HepG2 (cell line): Measurements from ENCODE around the gene DARS2. TPM values are rescaled to one million over a fixed set of nuclear protein-coding genes. Genes with fewer than 3 reads are reported as not detected.

Experiments used
- ATAC-seq: fragments of 200-7000 bp; cut with Tn5 transposase; 3 replicates; pipeline ENCODE4 v1.9.1; 2020; ENCODE audit warnings: mild to moderate bottlenecking, moderate library complexity
- BruUV-seq: library from RNA; stranded (reverse); fragments of 400-500 nt; replicated peaks from 2 replicates; lab custom pipeline; 2021; lab: Mats Ljungman, UMichigan
- CTCF ChIA-PET: fragments of 300-600 bp; formaldehyde crosslinking; extraction: SDS; loops from one replicate; lab custom pipeline; 2021; ENCODE audit warnings: low total read pairs, inconsistent platforms, low intra/inter-chr PET ratio; lab: Yijun Ruan, JAX
- POLR2A ChIA-PET: fragments of 350-600 bp; sonication (Branson Sonifier 250); formaldehyde crosslinking; loops from one replicate; lab custom pipeline; 2020; ENCODE audit warnings: antibody characterized with exemption, inconsistent platforms; lab: Yijun Ruan, JAX
- DNase-seq: peaks from one replicate; pipeline ENCODE4 v3.0.0-alpha.2; 2015; ENCODE audit warnings: low spot score
- FAIRE-seq: peaks from 3 replicates; lab custom pipeline; 2011; peaks lifted over from hg19 to GRCh38; lab: Jason Lieb, UNC
- H2AFZ ChIP-seq: one replicate; pipeline ENCODE4 v1.6.1; 2011; ENCODE audit warnings: low read length, inconsistent platforms
- H3K27ac ChIP-seq: fragments of 300-600 bp; 3 replicates; pipeline ENCODE4 v1.8.0; 2011; ENCODE audit warnings: mixed run types, mild to moderate bottlenecking, mixed read lengths, low read length, inconsistent platforms; ENCODE audit not compliant: insufficient read depth; ENCODE audit errors: extremely low read length
- H3K27me3 ChIP-seq, 2 experiments: fragments of 200-600 bp in 1 of 2; 2 replicates in 1 of 2; 3 replicates in 1 of 2; pipeline versions ENCODE4 v1.6.0 to v1.8.0; 2011; ENCODE audit warnings: low read length in 2 of 2, mild to moderate bottlenecking in 2 of 2, moderate library complexity in 2 of 2, inconsistent platforms in 1 of 2; ENCODE audit not compliant: insufficient read depth in 2 of 2, control insufficient read depth in 1 of 2
- H3K36me3 ChIP-seq, 2 experiments: fragments of 200-600 bp in 1 of 2; replicated peaks in 1 of 2; 2 replicates in 1 of 2; 3 replicates in 1 of 2; pipeline versions ENCODE4 v1.5.1 to v1.8.0; 2011; ENCODE audit warnings: low read length in 2 of 2, inconsistent platforms in 1 of 2; ENCODE audit not compliant: insufficient read depth in 2 of 2, control insufficient read depth in 1 of 2
- H3K4me1 ChIP-seq: 2 replicates; pipeline ENCODE4 v1.5.1; 2012; ENCODE audit warnings: low read length, inconsistent platforms; ENCODE audit not compliant: insufficient read depth
- H3K4me2 ChIP-seq: 2 replicates; pipeline ENCODE4 v1.6.0; 2011; ENCODE audit warnings: low read depth, low read length, inconsistent platforms
- H3K4me3 ChIP-seq, 3 experiments: fragments of 200-600 bp in 1 of 3; sonication (generic), shearing (Covaris generic) in 1 of 3; replicated peaks in 1 of 3; 2 replicates each; pipeline ENCODE4 v1.5.1; 2011 to 2016; ENCODE audit warnings: low read length in 3 of 3, inconsistent platforms in 2 of 3, low read depth in 2 of 3, mild to moderate bottlenecking in 2 of 3, control low read depth in 1 of 3, mixed read lengths in 1 of 3; ENCODE audit not compliant: insufficient read depth in 1 of 3
- H3K79me2 ChIP-seq: one replicate; pipeline ENCODE4 v1.6.1; 2011; ENCODE audit warnings: low read length, inconsistent platforms; ENCODE audit not compliant: insufficient read depth
- H3K9ac ChIP-seq: 2 replicates; pipeline ENCODE4 v1.6.0; 2011; ENCODE audit warnings: mild to moderate bottlenecking, low read depth, low read length, inconsistent platforms; ENCODE audit not compliant: insufficient read depth
- H3K9me3 ChIP-seq: 2 replicates; pipeline ENCODE4 v1.5.1; 2012; ENCODE audit warnings: mild to moderate bottlenecking, low read length
- H4K20me1 ChIP-seq: 2 replicates; pipeline ENCODE4 v1.6.0; 2011; ENCODE audit warnings: inconsistent platforms, mild to moderate bottlenecking, low read length, moderate library complexity; ENCODE audit not compliant: insufficient read depth
- ATF7 ChIP-seq, 2 experiments: fragments of 450-650 bp in 1 of 2; sonication (generic) in 1 of 2; formaldehyde crosslinking in 1 of 2; IDR thresholded peaks; 2 replicates each; pipeline versions ENCODE4 v1.4.0 to v1.6.1; 2016 to 2020; ENCODE audit warnings: antibody characterized with exemption in 1 of 2, mild to moderate bottlenecking in 1 of 2, missing genetic modification reagents in 1 of 2
- HMGA1 ChIP-seq: sonication (generic); formaldehyde crosslinking; conservative IDR thresholded peaks from 2 replicates; pipeline ENCODE4 v1.4.0; 2020; ENCODE audit warnings: missing genetic modification reagents
- LCORL ChIP-seq, 2 experiments: fragments of 450-650 bp in 1 of 2; sonication (generic) in 1 of 2; formaldehyde crosslinking in 1 of 2; IDR thresholded peaks; 2 replicates each; pipeline versions ENCODE4 v1.5.0 to v1.6.1; 2017 to 2020; ENCODE audit warnings: antibody characterized with exemption in 1 of 2, missing genetic modification reagents in 1 of 2
- MAF1 ChIP-seq: sonication (generic); formaldehyde crosslinking; IDR thresholded peaks from 2 replicates; pipeline ENCODE4 v1.5.0; 2020; ENCODE audit warnings: missing genetic modification reagents, borderline replicate concordance
- MAFF ChIP-seq: IDR thresholded peaks from 2 replicates; pipeline ENCODE4 v1.6.1; 2011; ENCODE audit warnings: low read depth, low read length, improper control_type of control experiment
- RFX3 ChIP-seq: IDR thresholded peaks from 2 replicates; pipeline ENCODE4 v1.6.1; 2016; ENCODE audit warnings: missing biosample characterization, missing genetic modification reagents
- SALL1 ChIP-seq: sonication (generic); formaldehyde crosslinking; IDR thresholded peaks from 2 replicates; pipeline ENCODE4 v1.8.0; 2022; ENCODE audit warnings: mild to moderate bottlenecking, missing genetic modification reagents
- SNAPC2 ChIP-seq: sonication (generic); formaldehyde crosslinking; IDR thresholded peaks from 2 replicates; pipeline ENCODE4 v1.8.1; 2022; ENCODE audit warnings: mild to moderate bottlenecking, missing genetic modification reagents
- TMF1 ChIP-seq: sonication (generic); formaldehyde crosslinking; IDR thresholded peaks from 2 replicates; pipeline ENCODE4 v1.8.1; 2022; ENCODE audit warnings: low read depth, missing genetic modification reagents
- U2AF2 ChIP-seq: fragments of 200-400 bp; formaldehyde crosslinking; IDR thresholded peaks from 2 replicates; pipeline ENCODE4 v1.6.1; 2017; ENCODE audit warnings: low read depth, mild to moderate bottlenecking, low read length
- ZFAT ChIP-seq: sonication (generic); formaldehyde crosslinking; conservative IDR thresholded peaks from 2 replicates; pipeline ENCODE4 v1.8.1; 2023; ENCODE audit warnings: missing genetic modification reagents, inconsistent platforms
- ZNF143 ChIP-seq: sonication (generic); formaldehyde crosslinking; IDR thresholded peaks from 2 replicates; pipeline ENCODE4 v1.4.0; 2020; ENCODE audit warnings: missing genetic modification reagents
- ZNF354B ChIP-seq: sonication (generic); formaldehyde crosslinking; IDR thresholded peaks from 2 replicates; pipeline ENCODE4 v1.8.0; 2022; ENCODE audit warnings: mild to moderate bottlenecking, missing genetic modification reagents
- ZNF652 ChIP-seq: IDR thresholded peaks from 2 replicates; pipeline ENCODE4 v1.6.1; 2016; ENCODE audit warnings: low read depth, borderline replicate concordance
- ZNF704 ChIP-seq: sonication (generic); formaldehyde crosslinking; IDR thresholded peaks from 2 replicates; pipeline ENCODE4 v1.8.1; 2023; ENCODE audit warnings: mild to moderate bottlenecking, inconsistent platforms, moderate library complexity, missing genetic modification reagents, borderline replicate concordance
- WGBS: methylation state at CpG from one replicate; pipeline ENCODE4 v1.1.6; 2017; ENCODE audit warnings: low lambda C conversion rate; 5-methylcytosine and 5-hydroxymethylcytosine counted together
- in situ Hi-C: cut with HindIII; loops from 2 replicates; pipeline ENCODE4 v1.10.0; 2017; ENCODE audit warnings: low pct_unique_long_range_greater_than_20kb; ENCODE audit not compliant: extremely low pct_ligation_motif_present
- intact Hi-C: fragments of 100-400 bp; cut with micrococcal nuclease; formaldehyde crosslinking; loops from one replicate; pipeline ENCODE4 v1.10.0; 2022; ENCODE audit not compliant: unreplicated experiment
- polyA plus RNA-seq, 8 experiments: library from polyadenylated mRNA; depleted of rRNA in 3 of 8; stranded (reverse) in 7 of 8; unstranded in 1 of 8; fragments of >200 nt; fragmentation: Illumina TruSeq in 4 of 8; extraction: Trizol in 4 of 8; gene quantifications; 2 replicates each; pipeline versions ENCODE4 v1.2.1 to v1.2.3, GENCODE V29; 2011 to 2016; ENCODE audit warnings: low read depth in 4 of 8, missing spikeins in 1 of 8, mixed read lengths in 1 of 8; ENCODE audit not compliant: insufficient read depth in 1 of 8
- total RNA-seq, 5 experiments: library from RNA; depleted of rRNA; stranded (reverse); fragments of >200 nt; fragmentation: Illumina TruSeq; extraction: Trizol; gene quantifications; 2 replicates each; pipeline ENCODE4 v1.2.3, GENCODE V29; 2016; ENCODE audit warnings: low read depth in 1 of 5
- TF ChIP-seq, protein P1 (sequence below): sonication (generic); formaldehyde crosslinking; IDR thresholded peaks from 2 replicates; pipeline ENCODE4 v1.8.0; 2022; ENCODE audit warnings: missing genetic modification reagents, mild to moderate bottlenecking, borderline replicate concordance
- TF ChIP-seq, protein P2 (sequence below): IDR thresholded peaks from 2 replicates; pipeline ENCODE4 v1.6.1; 2016; ENCODE audit warnings: missing compliant biosample characterization, missing genetic modification reagents, borderline replicate concordance

DARS2 gene
- total and polyA plus RNA-seq, 2 of the 13 experiments (the other 11 are each of a cell fraction or from before 2014, with no cell fraction given), result 17.6 to 27.7 TPM

DNA sequence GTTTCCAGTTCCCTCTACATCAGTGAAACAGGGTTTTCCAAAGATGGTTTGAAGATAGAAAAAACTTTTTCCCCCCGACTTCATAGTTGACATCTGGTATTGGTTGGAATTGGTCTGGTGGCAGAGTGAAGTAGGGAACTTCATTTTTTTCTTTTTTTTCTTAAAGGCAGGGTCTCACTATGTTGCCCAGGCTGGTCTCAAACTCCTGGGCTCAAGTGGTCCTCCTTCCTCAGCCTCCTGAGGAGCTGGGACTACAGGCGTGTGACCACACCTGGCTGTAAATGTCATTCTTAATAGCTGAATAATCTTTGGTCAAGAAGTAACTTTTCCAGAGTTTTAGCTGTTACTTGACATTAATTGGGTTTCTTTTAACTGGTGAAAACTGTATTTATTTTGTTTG is 65.4 kb downstream of the DARS2 start (continued):
- TF ChIP-seq LCORL (IDR thresholded peaks at IDR 0.05) (no peak), LCORL (CRISPR knock-in tag; IDR thresholded peaks at IDR 0.05) (no peak), ZNF704 (CRISPR knock-in tag) (no peak), ZNF354B (CRISPR knock-in tag) (no peak)
- TF ChIP-seq, all 625 proteins: peak for 0

DNA sequence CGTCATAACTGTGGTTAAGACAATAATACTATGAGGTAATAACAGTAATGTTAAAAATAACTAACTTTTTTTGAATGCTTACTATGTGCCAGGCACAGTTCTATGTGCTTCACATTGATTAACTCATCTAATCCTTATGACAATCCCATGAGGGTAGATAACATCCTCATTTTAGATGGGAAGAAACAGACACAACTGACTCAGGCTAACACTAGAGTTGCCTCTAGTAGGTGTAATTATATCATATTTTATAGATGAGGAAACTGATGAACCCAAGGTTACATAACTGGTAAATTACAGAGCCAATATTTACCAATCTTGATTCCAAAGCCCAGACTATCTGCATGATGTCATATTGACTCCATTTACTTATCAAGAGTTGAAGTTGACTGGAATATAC is 69.1 kb downstream of the DARS2 start:
- WGBS, result 94% methylated on average over 1 of the region's 1 CpG
- no peak overlapping the region for H2AFZ ChIP-seq
- in situ Hi-C loops, result no loop called here

GRCh38 chr1:173894189-173894588 is 69.7 kb downstream of the DARS2 start:
- DNase-seq, result no peak
- CTCF ChIA-PET, result no interaction called here
- in situ Hi-C loops, result no loop called here
- TF ChIP-seq, protein P1, sequence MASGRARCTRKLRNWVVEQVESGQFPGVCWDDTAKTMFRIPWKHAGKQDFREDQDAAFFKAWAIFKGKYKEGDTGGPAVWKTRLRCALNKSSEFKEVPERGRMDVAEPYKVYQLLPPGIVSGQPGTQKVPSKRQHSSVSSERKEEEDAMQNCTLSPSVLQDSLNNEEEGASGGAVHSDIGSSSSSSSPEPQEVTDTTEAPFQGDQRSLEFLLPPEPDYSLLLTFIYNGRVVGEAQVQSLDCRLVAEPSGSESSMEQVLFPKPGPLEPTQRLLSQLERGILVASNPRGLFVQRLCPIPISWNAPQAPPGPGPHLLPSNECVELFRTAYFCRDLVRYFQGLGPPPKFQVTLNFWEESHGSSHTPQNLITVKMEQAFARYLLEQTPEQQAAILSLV, result no peak
- TF ChIP-seq, protein P2, sequence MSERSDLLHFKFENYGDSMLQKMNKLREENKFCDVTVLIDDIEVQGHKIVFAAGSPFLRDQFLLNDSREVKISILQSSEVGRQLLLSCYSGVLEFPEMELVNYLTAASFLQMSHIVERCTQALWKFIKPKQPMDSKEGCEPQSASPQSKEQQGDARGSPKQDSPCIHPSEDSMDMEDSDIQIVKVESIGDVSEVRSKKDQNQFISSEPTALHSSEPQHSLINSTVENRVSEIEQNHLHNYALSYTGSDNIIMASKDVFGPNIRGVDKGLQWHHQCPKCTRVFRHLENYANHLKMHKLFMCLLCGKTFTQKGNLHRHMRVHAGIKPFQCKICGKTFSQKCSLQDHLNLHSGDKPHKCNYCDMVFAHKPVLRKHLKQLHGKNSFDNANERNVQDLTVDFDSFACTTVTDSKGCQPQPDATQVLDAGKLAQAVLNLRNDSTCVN, result no peak
- no peak for TF ChIP-seq RFX3 (CRISPR knock-in tag)
- no peak for TF ChIP-seq MAFF
- no peak for TF ChIP-seq ZNF652
- TF ChIP-seq TMF1, result no peak
- no peak for TF ChIP-seq ZNF143 (CRISPR knock-in tag)
- no peak for TF ChIP-seq SALL1 (CRISPR knock-in tag)
- no peak for TF ChIP-seq SNAPC2 (CRISPR knock-in tag)
- TF ChIP-seq U2AF2, result no peak
- TF ChIP-seq HMGA1 (CRISPR knock-in tag), result no peak

More for the DNA sequence above, 69.1 kb downstream of the DARS2 start:
- ATAC-seq (no peak), FAIRE-seq (no peak), DNase-seq (no peak)
- Histone ChIP-seq H3K4me2 (no peak overlapping the region), H3K4me1 (no peaks in the 10 kb centered on the region), H4K20me1 (no peaks in the 10 kb centered on the region), H3K9ac (no peak overlapping the region), H3K27me3 (no peaks in the 10 kb centered on the region), H3K27ac (no peak overlapping the region), H3K4me3 (no peak overlapping the region), H3K79me2 (no peaks in the 10 kb centered on the region), H3K9me3 (no peaks in the 10 kb centered on the region), H3K36me3 (no peaks in the 10 kb centered on the region)
- intact Hi-C loops, result no loop called here
- no TSS peak for BruUV-seq
- POLR2A ChIA-PET, result no interaction called here
- TF ChIP-seq ZFAT (CRISPR knock-in tag) (no peak), ATF7 (IDR thresholded peaks at IDR 0.05) (peak; percentile 33; the same call in 1 of the 2 replicates), ATF7 (CRISPR knock-in tag; IDR thresholded peaks at IDR 0.05) (no peak), MAF1 (CRISPR knock-in tag) (no peak)
- CTCF ChIA-PET, result no interaction called here

More at GRCh38 chr1:173894189-173894588, 69.7 kb downstream of the DARS2 start:
- H4K20me1 ChIP-seq, result no peaks in the 10 kb centered on the region
- no peak for FAIRE-seq
- no peak overlapping the region for H3K27ac ChIP-seq
- H3K9me3 ChIP-seq, result no peaks in the 10 kb centered on the region
- no peak overlapping the region for H3K4me2 ChIP-seq
- H3K27me3 ChIP-seq, result no peaks in the 10 kb centered on the region
- H3K4me3 ChIP-seq, result no peak overlapping the region
- H3K36me3 ChIP-seq, result no peaks in the 10 kb centered on the region
- intact Hi-C loops, result no loop called here
- H3K79me2 ChIP-seq, result no peaks in the 10 kb centered on the region
- 88% methylated on average over 3 of the region's 3 CpGs for WGBS
- H2AFZ ChIP-seq, result no peak overlapping the region
- POLR2A ChIA-PET, result no interaction called here
- no peak for ATAC-seq
- no TSS peak for BruUV-seq
- no peaks in the 10 kb centered on the region for H3K4me1 ChIP-seq
- no peak overlapping the region for H3K9ac ChIP-seq
